Neural cell (in vitro differentiated cells): ENCODE data around the gene ZNF625.

Experiments
- EP300 ChIP-seq: fragments of 450-650 bp; conservative IDR thresholded peaks from 2 replicates; pipeline ENCODE4 v1.6.1; 2014; ENCODE audit warnings: antibody characterized with exemption, mild to moderate bottlenecking, moderate library complexity; ENCODE audit not compliant: poor library complexity, severe bottlenecking
- EZH2 ChIP-seq: fragments of 200-600, 300-800 bp; shearing (Covaris generic), sonication (generic); IDR thresholded peaks from 2 replicates; pipeline ENCODE4 v1.6.1; 2014; ENCODE audit warnings: antibody characterized with exemption, low read length, borderline replicate concordance, mild to moderate bottlenecking; ENCODE audit not compliant: insufficient read depth, poor library complexity, severe bottlenecking
- MXI1 ChIP-seq: fragments of 450-650 bp; conservative IDR thresholded peaks from 2 replicates; pipeline ENCODE4 v1.6.1; 2014; ENCODE audit warnings: antibody characterized with exemption, mild to moderate bottlenecking; ENCODE audit not compliant: poor library complexity, severe bottlenecking
- POLR2AphosphoS5 ChIP-seq: IDR thresholded peaks from 2 replicates; pipeline ENCODE4 v1.6.1; 2012
- RAD21 ChIP-seq: fragments of 450-650 bp; conservative IDR thresholded peaks from 2 replicates; pipeline ENCODE4 v1.6.1; 2014; ENCODE audit warnings: antibody characterized with exemption, mild to moderate bottlenecking, moderate library complexity
- SMC3 ChIP-seq: fragments of 450-650 bp; conservative IDR thresholded peaks from 2 replicates; pipeline ENCODE4 v1.6.1; 2014; ENCODE audit warnings: antibody characterized with exemption, mild to moderate bottlenecking, moderate library complexity; ENCODE audit not compliant: poor library complexity
- TAF1 ChIP-seq: IDR thresholded peaks from 2 replicates; pipeline ENCODE4 v1.6.1; 2012; ENCODE audit warnings: low read depth
- TF ChIP-seq, protein P1 (sequence below): fragments of 450-650 bp; IDR thresholded peaks from 2 replicates; pipeline ENCODE4 v1.5.1; 2014; ENCODE audit warnings: antibody characterized with exemption, mild to moderate bottlenecking, moderate library complexity; ENCODE audit not compliant: poor library complexity, severe bottlenecking
- TF ChIP-seq, protein P2 (sequence below): IDR thresholded peaks from 2 replicates; pipeline ENCODE4 v1.6.1; 2012; ENCODE audit warnings: borderline replicate concordance

DNA sequence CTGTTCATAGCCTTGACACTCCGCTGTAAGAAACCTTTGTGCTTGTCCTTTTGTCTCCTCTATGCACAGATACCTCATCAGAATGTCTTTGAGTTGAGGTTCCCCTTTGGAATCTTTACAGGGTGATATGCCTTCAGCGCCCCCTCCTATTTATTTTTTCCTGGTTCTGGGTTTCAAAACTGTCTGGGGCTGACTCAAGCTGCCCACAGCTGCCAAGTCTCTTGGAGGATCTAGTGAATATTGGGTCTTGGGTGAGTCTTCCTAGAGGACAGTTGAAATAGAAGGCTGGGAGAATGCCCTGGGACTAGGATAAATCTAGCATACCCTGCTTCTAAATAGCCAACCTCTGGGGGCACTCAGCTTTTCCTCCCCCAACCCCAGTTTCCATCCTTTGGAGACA lies 7.3 kb upstream of the ZNF625 start:
- no peak for TF ChIP-seq TAF1
- TF ChIP-seq EZH2, result no peak
- TF ChIP-seq, protein P1, sequence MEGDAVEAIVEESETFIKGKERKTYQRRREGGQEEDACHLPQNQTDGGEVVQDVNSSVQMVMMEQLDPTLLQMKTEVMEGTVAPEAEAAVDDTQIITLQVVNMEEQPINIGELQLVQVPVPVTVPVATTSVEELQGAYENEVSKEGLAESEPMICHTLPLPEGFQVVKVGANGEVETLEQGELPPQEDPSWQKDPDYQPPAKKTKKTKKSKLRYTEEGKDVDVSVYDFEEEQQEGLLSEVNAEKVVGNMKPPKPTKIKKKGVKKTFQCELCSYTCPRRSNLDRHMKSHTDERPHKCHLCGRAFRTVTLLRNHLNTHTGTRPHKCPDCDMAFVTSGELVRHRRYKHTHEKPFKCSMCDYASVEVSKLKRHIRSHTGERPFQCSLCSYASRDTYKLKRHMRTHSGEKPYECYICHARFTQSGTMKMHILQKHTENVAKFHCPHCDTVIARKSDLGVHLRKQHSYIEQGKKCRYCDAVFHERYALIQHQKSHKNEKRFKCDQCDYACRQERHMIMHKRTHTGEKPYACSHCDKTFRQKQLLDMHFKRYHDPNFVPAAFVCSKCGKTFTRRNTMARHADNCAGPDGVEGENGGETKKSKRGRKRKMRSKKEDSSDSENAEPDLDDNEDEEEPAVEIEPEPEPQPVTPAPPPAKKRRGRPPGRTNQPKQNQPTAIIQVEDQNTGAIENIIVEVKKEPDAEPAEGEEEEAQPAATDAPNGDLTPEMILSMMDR, result no peak
- TF ChIP-seq MXI1, result no peak
- no peak for TF ChIP-seq RAD21
- no peak for TF ChIP-seq POLR2AphosphoS5
- no peak for TF ChIP-seq EP300
- TF ChIP-seq, protein P2, sequence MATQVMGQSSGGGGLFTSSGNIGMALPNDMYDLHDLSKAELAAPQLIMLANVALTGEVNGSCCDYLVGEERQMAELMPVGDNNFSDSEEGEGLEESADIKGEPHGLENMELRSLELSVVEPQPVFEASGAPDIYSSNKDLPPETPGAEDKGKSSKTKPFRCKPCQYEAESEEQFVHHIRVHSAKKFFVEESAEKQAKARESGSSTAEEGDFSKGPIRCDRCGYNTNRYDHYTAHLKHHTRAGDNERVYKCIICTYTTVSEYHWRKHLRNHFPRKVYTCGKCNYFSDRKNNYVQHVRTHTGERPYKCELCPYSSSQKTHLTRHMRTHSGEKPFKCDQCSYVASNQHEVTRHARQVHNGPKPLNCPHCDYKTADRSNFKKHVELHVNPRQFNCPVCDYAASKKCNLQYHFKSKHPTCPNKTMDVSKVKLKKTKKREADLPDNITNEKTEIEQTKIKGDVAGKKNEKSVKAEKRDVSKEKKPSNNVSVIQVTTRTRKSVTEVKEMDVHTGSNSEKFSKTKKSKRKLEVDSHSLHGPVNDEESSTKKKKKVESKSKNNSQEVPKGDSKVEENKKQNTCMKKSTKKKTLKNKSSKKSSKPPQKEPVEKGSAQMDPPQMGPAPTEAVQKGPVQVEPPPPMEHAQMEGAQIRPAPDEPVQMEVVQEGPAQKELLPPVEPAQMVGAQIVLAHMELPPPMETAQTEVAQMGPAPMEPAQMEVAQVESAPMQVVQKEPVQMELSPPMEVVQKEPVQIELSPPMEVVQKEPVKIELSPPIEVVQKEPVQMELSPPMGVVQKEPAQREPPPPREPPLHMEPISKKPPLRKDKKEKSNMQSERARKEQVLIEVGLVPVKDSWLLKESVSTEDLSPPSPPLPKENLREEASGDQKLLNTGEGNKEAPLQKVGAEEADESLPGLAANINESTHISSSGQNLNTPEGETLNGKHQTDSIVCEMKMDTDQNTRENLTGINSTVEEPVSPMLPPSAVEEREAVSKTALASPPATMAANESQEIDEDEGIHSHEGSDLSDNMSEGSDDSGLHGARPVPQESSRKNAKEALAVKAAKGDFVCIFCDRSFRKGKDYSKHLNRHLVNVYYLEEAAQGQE, result no peak
- TF ChIP-seq SMC3, result no peak
